Skeletal muscle tissue (tissue), 4 donors: Measurements from ENCODE around the gene MSRB3. TPM values are rescaled to one million over a fixed set of nuclear protein-coding genes. Genes with fewer than 3 reads are reported as not detected.
"Not testable (repeated sequence)": the region's sequence is repeated elsewhere in the genome, so short reads cannot be mapped to it uniquely, and the experiment has no call there.

ENCODE experiments used
- H3K27ac ChIP-seq: one replicate; pipeline ENCODE4 v1.7.0; 2013; ENCODE audit warnings: mild to moderate bottlenecking, low read depth, low read length, inconsistent platforms
- H3K27me3 ChIP-seq, 3 donors: one replicate each; pipeline ENCODE4 v1.7.0; 2013; ENCODE audit warnings: low read length in 3 of 3; ENCODE audit not compliant: control insufficient read depth in 3 of 3, insufficient read depth in 3 of 3
- H3K36me3 ChIP-seq, 3 donors: one replicate each; pipeline ENCODE4 v1.7.0; 2013; ENCODE audit warnings: low read length in 3 of 3; ENCODE audit not compliant: control insufficient read depth in 3 of 3, insufficient read depth in 3 of 3
- H3K4me1 ChIP-seq, 3 donors: one replicate each; pipeline ENCODE4 v1.7.0; 2013; ENCODE audit warnings: low read length in 3 of 3, mild to moderate bottlenecking in 3 of 3; ENCODE audit not compliant: control insufficient read depth in 3 of 3, insufficient read depth in 3 of 3
- H3K4me3 ChIP-seq, 3 donors: one replicate each; pipeline ENCODE4 v1.7.0; 2013; ENCODE audit warnings: low read length in 3 of 3
- H3K9ac ChIP-seq, 3 donors: one replicate each; pipeline ENCODE4 v1.7.0; 2013; ENCODE audit warnings: low read length in 3 of 3, mild to moderate bottlenecking in 3 of 3, moderate library complexity in 2 of 3, low read depth in 1 of 3
- H3K9me3 ChIP-seq, 3 donors: one replicate each; pipeline ENCODE4 v1.7.0; 2013; ENCODE audit warnings: low read length in 3 of 3; ENCODE audit not compliant: control insufficient read depth in 3 of 3
- total RNA-seq: library from RNA; depleted of rRNA; stranded (reverse); fragments of >200 nt; gene quantifications from one replicate; pipeline ENCODE4 v1.2.3, GENCODE V29; 2014
- donor health status: Osteomylitis.

The MSRB3 gene
- total RNA-seq, 1 donor from 2014 or later: 34.4 TPM

DNA sequence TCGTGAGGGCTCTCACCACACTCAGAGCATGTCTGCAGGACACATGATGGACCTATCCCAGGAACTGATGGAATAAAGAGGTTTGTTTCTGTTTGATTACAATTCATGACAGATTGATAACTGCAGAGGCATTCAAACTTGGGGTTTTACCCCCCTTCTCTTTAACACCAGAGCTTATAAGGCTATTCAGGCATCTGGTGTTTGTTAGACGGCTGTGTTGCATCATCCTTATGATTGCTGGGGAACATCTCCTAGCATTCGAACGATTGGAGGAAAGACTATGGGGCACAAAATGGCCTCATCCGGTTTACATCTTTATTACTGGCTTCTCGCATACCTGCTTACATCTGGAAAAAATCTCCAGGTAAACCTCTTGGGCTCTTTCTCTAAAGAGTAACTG lies 191.8 kb downstream of the MSRB3 start:
- Histone ChIP-seq H3K4me1 (no peaks in the 10 kb centered on the region), H3K27ac (no peak overlapping the region), H3K9ac (no peak overlapping the region), H3K36me3 (peaks cover 0 to 3% (median 0%) of the 10 kb centered on the region in 3 donors), H3K27me3 (no peaks in the 10 kb centered on the region), H3K4me3 (no peak overlapping the region), H3K9me3 (no peaks in the 10 kb centered on the region)

DNA sequence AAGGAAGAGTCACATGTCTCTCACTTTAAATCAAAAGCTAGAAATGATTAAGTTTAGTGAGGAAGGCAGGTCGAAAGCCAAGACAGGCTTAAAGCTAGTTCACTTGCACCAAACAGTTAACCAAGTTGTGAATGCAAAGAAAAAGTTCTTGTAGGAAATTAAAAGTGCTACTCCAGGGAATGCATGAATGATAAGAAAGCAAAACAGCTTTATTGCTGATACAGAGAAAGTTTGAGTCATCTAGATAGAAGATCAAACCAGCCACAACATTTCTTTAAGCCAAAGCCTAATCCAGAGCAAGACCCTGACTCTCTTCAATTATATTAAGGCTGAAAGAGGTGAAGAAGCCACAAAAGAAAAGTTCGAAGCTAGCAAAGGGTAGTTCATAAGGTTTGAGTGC lies 193.6 kb downstream of the MSRB3 start:
- Histone ChIP-seq H3K27me3 (no peaks in the 10 kb centered on the region), H3K9ac (no peak overlapping the region), H3K4me3 (no peak overlapping the region), H3K27ac (no peak overlapping the region), H3K4me1 (no peaks in the 10 kb centered on the region), H3K9me3 (no peaks in the 10 kb centered on the region), H3K36me3 (no peaks in the 10 kb centered on the region)

DNA sequence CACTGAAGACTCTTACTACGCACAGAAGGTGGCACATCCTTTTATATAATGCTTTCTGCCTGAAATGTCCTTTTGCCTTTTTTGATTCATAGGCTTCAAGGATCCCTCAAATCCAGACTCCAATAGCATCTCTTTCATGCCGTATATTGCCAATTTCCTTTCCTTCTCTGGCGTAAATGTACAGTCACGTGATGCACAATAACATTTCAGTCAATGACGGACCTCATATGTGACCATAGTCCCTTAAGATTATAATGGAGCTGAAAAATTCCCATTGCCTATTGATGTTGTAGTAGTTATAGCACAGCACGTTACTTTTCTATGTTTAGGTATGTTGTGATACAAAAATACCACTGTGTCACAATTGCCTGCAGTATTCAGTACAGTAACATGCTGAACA lies 196.3 kb downstream of the MSRB3 start:
- H3K4me1 ChIP-seq: no peaks in the 10 kb centered on the region
- no peak overlapping the region for H3K4me3 ChIP-seq
- no peaks in the 10 kb centered on the region for H3K9me3 ChIP-seq
- no peak overlapping the region for H3K27ac ChIP-seq
- H3K9ac ChIP-seq: no peak overlapping the region
- no peaks in the 10 kb centered on the region for H3K27me3 ChIP-seq
- H3K36me3 ChIP-seq: no peaks in the 10 kb centered on the region

DNA sequence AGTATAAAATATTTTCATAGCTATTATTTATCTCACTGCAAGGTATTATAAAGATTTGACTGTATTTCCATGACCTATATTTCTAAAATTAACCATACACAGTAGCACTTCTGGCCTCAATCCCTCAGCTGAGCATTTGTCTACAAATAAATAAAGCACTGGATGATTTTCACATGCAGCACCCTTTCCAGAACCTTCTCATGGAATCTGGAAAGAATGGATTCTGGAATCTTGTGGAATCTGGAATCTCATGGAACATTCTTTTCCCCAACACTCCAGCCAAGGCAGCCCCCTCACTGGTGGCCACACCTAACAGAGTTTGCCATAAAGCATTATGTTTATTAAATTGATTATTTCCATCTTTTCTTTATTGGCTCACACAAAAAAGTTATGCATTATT lies 199.2 kb downstream of the MSRB3 start:
- Histone ChIP-seq H3K27ac (no peak overlapping the region), H3K36me3 (no peaks in the 10 kb centered on the region), H3K4me3 (no peak overlapping the region), H3K27me3 (no peaks in the 10 kb centered on the region), H3K4me1 (no peaks in the 10 kb centered on the region), H3K9me3 (no peaks in the 10 kb centered on the region), H3K9ac (no peak overlapping the region)

DNA sequence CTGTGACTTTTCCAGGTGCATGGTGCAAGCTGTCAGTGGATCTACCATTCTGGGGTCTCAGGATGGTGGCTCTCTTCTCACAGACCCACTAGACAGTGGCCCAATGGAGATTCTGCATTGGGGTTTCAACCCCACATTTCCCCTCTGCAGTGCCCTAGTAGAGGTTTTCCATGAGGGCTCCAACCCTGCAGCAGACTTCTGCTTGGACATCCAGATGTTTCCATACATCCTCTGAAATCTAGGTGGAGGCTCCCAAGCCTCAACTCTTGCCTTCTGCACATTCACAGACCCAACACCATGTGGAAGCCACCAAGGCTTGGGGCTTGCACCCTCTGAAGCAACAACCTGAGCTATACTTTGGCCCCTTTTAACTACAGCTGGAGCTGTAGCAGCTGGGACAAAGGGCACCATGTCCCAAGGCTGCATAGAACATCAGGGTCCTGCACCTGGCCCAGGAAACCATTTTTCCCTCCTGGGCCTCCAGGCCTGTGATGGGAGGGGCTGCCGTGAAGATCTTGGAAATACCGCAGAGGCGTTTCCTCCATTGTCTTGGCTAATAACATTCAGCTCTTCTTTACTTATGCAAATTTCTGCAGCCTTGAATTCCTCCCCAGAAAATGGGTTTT lies 205.5 kb downstream of the MSRB3 start:
- H3K27ac ChIP-seq, H3K9me3 ChIP-seq, H3K27me3 ChIP-seq, H3K9ac ChIP-seq, H3K36me3 ChIP-seq, H3K4me1 ChIP-seq, H3K4me3 ChIP-seq: not testable (repeated sequence)

DNA sequence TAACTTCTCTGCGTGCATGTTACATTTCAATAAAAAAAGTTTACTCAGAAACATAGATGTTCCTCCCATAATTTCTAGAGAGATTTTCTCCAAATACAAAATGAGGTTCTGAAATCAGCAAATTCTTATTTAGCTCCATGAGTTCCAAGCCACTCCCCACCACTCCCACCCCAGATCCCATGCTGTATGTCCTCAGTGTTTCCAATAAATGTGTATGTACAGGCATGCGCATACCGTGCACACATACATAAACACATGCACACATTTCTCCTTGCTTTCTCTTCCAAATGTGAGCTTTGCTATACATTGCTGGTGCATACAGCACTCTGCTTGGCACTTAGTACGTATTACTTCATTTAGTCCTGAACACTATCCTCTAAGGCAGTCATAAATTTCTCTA lies 209.7 kb downstream of the MSRB3 start:
- no peak overlapping the region for H3K4me3 ChIP-seq
- H3K27me3 ChIP-seq: no peaks in the 10 kb centered on the region
- no peak overlapping the region for H3K9ac ChIP-seq
- H3K9me3 ChIP-seq: peaks cover 0 to 5% (median 4%) of the 10 kb centered on the region in 3 donors
- H3K36me3 ChIP-seq: no peaks in the 10 kb centered on the region
- H3K27ac ChIP-seq: no peak overlapping the region
- H3K4me1 ChIP-seq: no peaks in the 10 kb centered on the region

DNA sequence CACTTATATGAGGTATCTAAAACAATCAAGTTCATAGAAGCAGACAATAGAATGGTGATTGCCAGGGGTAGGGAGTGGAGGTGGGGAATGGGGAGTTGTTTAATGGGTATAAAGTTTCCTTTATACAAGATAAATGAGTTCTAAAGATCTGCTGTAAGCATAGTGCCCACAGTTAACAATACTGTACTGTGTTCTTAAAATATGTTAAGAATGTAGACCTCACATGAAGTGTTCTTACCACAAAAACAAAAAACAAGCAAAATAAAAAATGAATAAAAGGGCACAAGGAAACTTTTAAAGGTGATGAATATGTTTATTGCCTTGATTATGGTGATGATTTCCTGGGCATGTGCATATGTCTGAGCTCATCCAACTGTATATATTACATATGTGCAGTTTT lies 211.8 kb downstream of the MSRB3 start:
- Histone ChIP-seq H3K9me3 (no peaks in the 10 kb centered on the region), H3K27ac (no peak overlapping the region), H3K27me3 (no peaks in the 10 kb centered on the region), H3K4me1 (no peaks in the 10 kb centered on the region), H3K9ac (no peak overlapping the region), H3K36me3 (no peaks in the 10 kb centered on the region), H3K4me3 (no peak overlapping the region)

DNA sequence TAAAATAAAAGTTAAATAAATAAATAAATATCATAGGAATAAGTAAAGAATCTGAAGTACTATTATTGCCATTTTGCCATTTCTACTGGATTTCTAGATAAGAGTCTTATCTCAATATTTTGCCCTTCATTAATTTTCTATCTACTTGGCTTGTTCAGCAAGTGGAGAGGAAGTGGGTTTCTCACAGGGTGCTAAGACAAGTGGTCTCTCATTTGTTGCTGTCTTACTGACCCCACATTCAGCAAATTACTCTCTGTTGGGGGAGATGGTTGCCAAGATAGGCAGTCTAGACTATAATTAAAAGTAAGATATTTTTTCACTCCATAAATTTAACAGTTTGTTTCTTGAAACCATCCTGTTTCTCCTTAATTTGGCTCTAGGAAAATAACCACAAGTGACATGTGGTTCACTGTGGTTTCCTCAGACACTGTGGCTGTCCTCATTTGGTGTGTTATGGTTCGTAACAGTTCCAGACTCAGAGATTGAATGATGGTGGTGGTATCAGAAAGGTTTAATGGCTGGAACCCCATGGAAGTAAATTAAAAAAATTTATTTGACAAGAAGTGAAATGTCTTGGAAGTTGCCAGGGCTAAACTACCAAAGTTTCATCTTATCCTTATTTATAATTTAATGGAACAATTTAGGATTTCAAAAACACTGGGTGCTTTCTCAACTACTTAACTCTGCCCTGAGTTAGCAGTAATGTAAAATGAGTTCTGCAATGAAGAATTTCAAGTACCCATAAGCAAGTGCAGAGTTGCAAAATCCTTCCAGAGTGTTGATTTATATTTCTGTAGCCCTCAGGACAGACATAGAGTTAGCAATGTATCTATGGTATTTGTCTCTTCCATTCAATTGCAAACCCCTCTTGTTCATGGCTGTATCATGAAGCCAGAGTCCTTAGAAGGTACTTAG lies 214.8 kb downstream of the MSRB3 start:
- Histone ChIP-seq H3K4me3 (no peak overlapping the region), H3K4me1 (no peaks in the 10 kb centered on the region), H3K27me3 (no peaks in the 10 kb centered on the region), H3K9ac (no peak overlapping the region), H3K36me3 (no peaks in the 10 kb centered on the region), H3K9me3 (no peaks in the 10 kb centered on the region), H3K27ac (no peak overlapping the region)

DNA sequence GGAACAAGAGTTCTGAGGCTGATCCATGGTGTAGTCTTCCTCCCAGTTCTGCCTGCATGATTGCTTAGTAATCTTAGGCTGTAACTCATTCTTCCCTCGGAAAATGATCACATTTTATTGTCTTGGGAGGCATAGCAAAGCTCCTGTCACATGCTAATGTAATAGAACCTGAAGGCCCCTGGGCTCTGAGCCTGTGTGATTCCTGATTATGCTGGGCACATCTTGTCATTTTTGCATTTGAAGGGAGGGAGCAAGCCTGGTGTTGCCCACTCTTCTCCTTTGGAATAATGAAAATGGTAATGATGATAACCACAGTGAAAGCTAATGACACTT lies 215.4 kb downstream of the MSRB3 start:
- H3K36me3 ChIP-seq: no peaks in the 10 kb centered on the region
- H3K4me3 ChIP-seq: no peak overlapping the region
- no peaks in the 10 kb centered on the region for H3K4me1 ChIP-seq
- H3K27ac ChIP-seq: no peak overlapping the region
- H3K9me3 ChIP-seq: no peaks in the 10 kb centered on the region
- H3K27me3 ChIP-seq: no peaks in the 10 kb centered on the region
- H3K9ac ChIP-seq: no peak overlapping the region

DNA sequence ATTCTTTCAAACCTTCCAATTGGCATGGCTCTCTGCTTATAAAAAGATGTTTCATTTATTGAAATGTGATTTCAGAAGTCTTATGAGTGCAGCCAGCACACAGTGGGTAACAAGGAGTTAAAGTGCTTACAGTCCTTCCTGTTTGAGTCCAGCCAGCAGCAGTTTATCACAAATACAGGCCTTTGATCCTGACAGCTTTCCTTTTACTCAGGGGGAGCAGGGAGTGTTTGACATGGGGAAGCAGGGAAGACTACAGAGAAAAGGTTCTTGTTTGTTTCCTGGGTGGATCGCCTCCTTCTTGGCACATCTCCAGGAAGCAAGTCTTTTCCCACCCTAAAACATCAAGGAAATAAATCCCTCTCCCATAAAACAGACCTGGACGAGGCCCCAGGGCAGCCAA lies 216.1 kb downstream of the MSRB3 start:
- H3K9ac ChIP-seq: no peak overlapping the region
- peaks cover 0 to 3% (median 0%) of the 10 kb centered on the region in 3 donors for H3K27me3 ChIP-seq

More for the DNA sequence above, 216.1 kb downstream of the MSRB3 start:
- Histone ChIP-seq H3K27ac (no peak overlapping the region), H3K4me1 (no peaks in the 10 kb centered on the region), H3K4me3 (no peak overlapping the region), H3K36me3 (no peaks in the 10 kb centered on the region), H3K9me3 (no peaks in the 10 kb centered on the region)
